SH-SY5Y (cell line): ENCODE results near the gene CHRM2.

ENCODE experiments used
- GATA2 ChIP-seq: IDR thresholded peaks from 2 replicates; pipeline ENCODE4 v1.6.1; 2011; ENCODE audit warnings: mild to moderate bottlenecking, low read depth, low read length
- GATA3 ChIP-seq: IDR thresholded peaks from 2 replicates; pipeline ENCODE4 v1.6.1; 2011; ENCODE audit warnings: low read depth, mild to moderate bottlenecking, low read length, moderate library complexity

The CHRM2 gene

DNA sequence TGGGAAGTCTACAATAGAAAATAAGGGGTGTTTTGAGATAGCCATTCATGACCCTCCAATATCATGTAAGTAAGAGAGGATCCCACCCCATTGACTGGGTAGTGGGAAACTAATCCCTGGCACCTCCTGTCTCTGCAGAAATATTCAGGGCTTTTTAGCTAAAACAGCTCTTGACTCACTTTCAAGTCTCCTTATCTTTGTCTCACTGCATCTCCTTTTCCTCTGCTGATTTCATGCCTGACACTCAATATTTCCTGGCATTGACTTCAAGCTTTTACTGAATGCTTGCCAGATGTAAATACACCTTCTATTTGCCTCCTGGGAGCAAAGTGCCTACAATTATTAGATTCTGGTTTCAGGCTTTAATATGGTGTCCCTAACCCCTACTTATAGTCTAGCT is 57.1 kb downstream of the CHRM2 start:
- no peak for TF ChIP-seq GATA3
- TF ChIP-seq GATA2, result no peak

DNA sequence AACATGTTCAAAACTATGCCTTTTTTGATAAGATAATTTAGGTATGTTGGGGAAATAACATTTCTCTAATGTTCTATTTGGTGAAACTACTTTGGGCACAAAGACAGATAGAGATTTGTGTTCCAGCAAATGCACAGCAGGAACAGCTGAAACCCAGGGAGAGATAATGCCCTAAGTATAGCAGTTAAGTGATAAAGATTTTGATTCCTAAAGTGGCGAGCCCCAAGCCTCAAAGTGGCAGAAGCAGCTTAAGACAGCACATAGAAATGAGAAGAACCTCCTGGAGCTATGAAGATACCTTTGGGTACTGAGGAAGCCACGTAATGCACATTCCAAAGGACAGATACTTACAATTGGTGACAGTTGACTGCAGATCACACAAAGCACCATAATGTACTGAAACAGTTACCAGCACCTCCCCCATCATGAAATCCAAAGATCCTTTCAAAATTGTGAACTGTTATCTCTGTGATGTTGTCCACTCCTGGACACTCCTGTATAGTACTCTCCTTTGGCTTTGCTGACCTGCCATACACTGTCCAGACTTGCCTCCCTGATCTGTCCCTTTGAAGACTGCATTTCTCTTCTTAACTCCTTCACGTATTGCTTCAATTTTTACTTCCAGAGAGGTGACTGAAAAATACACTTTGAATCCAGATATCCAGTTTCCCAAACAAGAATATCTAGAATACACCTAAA is 62.9 kb downstream of the CHRM2 start:
- TF ChIP-seq GATA3, result no peak

DNA sequence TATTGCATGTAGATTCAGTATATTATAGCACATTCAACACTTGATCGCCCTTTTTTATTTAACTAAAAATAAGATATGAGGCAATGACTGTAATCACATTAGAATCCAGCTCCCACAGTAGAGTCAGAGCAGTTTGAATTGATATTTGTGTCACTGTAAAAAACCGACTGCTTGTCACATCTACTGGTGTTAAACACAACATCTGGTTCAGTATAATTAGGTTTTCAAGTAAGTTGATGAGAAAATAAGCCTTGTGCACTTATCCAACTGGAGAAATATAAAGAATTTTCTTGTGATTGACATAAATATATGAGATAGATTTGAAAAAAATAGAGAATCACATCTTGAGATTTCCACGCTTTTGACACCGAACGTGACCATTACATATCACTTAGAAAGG is 69.0 kb downstream of the CHRM2 start:
- TF ChIP-seq GATA2 (no peak), GATA3 (no peak)

GRCh38 chr7:136938476-136938875 is 70.0 kb downstream of the CHRM2 start:
- TF ChIP-seq GATA3 (no peak), GATA2 (no peak)

- no peak for TF ChIP-seq GATA2
- TF ChIP-seq GATA3, result no peak
Observed at GRCh38 chr7:136940122-136940521, 71.7 kb downstream of the CHRM2 start.

- no peak for TF ChIP-seq GATA3
- no peak for TF ChIP-seq GATA2
Observed at GRCh38 chr7:136940917-136941316, 72.5 kb downstream of the CHRM2 start.

DNA sequence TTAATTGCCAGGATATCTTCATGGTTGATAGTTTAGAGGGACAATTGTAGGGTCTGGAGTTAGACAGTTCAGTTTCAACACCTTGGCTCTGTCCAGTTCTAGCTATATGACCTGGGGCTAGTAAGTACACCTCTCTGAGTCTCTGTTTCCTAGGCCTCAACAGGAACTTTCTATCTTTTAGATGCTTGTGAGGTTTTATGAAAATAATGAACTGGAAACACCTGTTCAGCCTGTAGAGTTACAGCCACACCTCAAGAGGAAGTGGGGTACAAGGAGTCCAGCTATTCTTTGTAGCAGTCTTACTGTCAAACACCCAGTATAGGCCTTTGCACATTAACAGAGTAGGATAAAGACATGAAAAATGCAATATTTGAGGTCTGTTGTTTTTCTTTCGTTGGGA is 73.4 kb downstream of the CHRM2 start:
- TF ChIP-seq GATA2 (no peak), GATA3 (no peak)

GRCh38 chr7:136942401-136942800 is 73.9 kb downstream of the CHRM2 start:
- TF ChIP-seq GATA3 (no peak), GATA2 (no peak)

- TF ChIP-seq GATA2 (no peak), GATA3 (no peak)
Observed at GRCh38 chr7:136942994-136943393, 74.5 kb downstream of the CHRM2 start.

DNA sequence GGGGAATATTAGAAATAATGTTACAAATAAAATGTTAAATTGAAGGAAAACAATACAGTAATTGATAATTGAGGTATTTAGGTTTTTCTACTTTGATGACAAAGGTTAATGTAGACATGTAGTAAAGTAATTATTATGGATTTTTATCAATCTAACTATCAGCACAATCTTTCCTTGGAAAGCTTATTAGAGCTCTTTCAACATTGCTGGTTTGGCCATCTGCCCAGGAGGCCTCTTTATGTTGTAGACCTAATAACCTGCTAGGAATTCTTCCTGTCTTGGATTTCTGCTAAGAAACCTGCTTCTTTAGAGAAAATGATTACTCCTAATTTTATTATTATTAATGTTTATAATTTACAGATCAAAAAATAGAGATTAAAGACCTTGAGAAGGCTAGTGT is 78.9 kb downstream of the CHRM2 start:
- TF ChIP-seq GATA2, result no peak
- no peak for TF ChIP-seq GATA3

GRCh38 chr7:136950331-136950730 is 81.9 kb downstream of the CHRM2 start:
- TF ChIP-seq GATA2 (no peak), GATA3 (no peak)

GRCh38 chr7:136953386-136953785 is 84.9 kb downstream of the CHRM2 start:
- TF ChIP-seq GATA2 (no peak), GATA3 (no peak)

GRCh38 chr7:136956232-136956631 is 87.8 kb downstream of the CHRM2 start:
- TF ChIP-seq GATA2, result no peak

GRCh38 chr7:136956671-136957070 is 88.2 kb downstream of the CHRM2 start:
- TF ChIP-seq GATA3 (no peak), GATA2 (no peak)

GRCh38 chr7:136957391-136957790 is 88.9 kb downstream of the CHRM2 start:
- TF ChIP-seq GATA2, result no peak

DNA sequence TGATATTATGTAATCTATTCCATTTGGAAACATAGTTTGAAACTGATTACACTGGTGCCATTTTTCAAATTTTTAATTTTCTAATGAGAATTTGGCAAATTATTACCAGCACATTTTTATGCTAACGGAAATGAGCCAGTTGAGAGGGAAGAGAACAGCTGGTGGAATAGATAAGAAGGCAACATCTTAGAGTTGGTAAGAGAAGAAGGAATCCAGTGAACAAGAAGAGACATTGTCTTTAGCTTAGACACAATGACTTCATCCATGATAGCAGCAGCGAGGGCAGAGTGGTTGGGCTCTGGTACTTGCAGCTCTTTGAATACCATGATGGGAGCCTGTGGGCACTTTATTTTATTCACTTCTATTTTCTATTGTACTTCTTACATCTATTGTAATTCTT is 89.6 kb downstream of the CHRM2 start:
- no peak for TF ChIP-seq GATA2
- no peak for TF ChIP-seq GATA3
